ENCODE results near the gene VIT.

DNA sequence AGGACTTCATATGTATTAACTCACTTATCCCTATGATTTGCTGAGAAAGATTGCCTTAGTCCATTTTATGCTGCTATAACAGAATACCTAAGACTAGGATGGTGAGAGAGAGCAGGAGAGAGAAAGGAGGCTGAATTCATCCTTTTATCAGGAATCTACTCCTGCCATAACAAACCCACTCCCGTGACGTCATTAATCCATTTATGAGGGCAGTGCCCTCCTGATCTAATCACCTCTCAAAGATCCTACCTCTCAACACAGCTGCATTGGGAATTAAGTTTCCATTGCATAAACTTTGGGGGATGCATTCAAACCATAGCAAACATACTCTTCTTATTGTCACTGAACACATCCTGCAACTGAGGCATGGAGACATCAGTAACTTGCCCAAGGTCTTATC, 122.0 kb downstream of the VIT start:
- TF ChIP-seq, protein P1, sequence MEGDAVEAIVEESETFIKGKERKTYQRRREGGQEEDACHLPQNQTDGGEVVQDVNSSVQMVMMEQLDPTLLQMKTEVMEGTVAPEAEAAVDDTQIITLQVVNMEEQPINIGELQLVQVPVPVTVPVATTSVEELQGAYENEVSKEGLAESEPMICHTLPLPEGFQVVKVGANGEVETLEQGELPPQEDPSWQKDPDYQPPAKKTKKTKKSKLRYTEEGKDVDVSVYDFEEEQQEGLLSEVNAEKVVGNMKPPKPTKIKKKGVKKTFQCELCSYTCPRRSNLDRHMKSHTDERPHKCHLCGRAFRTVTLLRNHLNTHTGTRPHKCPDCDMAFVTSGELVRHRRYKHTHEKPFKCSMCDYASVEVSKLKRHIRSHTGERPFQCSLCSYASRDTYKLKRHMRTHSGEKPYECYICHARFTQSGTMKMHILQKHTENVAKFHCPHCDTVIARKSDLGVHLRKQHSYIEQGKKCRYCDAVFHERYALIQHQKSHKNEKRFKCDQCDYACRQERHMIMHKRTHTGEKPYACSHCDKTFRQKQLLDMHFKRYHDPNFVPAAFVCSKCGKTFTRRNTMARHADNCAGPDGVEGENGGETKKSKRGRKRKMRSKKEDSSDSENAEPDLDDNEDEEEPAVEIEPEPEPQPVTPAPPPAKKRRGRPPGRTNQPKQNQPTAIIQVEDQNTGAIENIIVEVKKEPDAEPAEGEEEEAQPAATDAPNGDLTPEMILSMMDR (conservative IDR thresholded peaks at IDR 0.05 in 1 of 2, IDR thresholded peaks at IDR 0.05 in 1 of 2; ENCODE audit: extremely low read depth in 1 of 2, insufficient read depth in 1 of 2, low read depth in 1 of 2, low read length in 2 of 2): no peak
- TF ChIP-seq EZH2 (IDR thresholded peaks at IDR 0.05; ENCODE audit: borderline replicate concordance, low read length): no peak
